ENCODE data around the gene ARSJ. TPM values are rescaled to one million over a fixed set of nuclear protein-coding genes. Genes with fewer than 3 reads are reported as not detected.

The ARSJ gene
- total RNA-seq = 28.5 and 31.9 TPM in 2 replicates

DNA sequence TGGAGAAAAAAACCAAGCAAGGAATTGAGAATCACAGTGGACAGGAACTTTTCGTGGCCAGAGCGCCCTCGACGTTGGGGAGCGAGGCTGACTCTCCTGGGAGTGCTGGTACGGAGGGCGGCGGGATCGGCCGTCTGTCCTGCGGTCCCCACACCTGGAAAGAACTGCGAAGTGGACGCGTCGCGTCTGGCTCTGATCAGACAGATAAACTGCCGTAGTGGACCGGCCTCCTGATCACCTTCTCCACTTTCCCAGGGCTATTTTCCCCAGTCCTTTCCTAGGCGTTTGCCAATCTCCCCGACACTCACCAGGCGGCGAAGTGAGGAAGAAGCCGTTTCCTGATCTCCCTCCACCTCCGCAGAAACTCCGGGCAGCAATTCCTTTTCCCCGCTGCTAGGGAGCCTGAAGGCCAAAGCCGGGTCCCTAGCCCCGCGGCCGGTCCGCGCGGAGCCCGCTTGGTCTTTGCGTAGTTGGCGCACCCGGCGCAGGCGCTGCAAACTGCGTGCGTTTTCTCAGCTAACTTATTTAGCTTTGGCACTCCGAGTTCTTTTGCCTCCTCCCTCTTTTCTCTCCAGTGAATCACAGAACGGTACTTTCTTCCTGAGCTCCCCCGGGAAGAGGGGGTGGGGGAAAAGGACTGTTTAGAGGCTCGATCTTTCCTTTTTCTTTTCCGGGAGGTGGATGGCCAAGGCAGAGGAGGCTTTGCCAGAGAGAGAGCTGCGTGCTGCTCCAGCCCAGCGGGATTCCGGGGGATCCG is at the start of gene ARSJ:
TSS of gene ARSJ (minus strand) at position 500 of the 757 bp plus-strand sequence. CDS start 813 bp downstream, outside the sequence.
- DNase-seq (ENCODE audit: low read depth) = no peak
- TF ChIP-seq, protein P1, sequence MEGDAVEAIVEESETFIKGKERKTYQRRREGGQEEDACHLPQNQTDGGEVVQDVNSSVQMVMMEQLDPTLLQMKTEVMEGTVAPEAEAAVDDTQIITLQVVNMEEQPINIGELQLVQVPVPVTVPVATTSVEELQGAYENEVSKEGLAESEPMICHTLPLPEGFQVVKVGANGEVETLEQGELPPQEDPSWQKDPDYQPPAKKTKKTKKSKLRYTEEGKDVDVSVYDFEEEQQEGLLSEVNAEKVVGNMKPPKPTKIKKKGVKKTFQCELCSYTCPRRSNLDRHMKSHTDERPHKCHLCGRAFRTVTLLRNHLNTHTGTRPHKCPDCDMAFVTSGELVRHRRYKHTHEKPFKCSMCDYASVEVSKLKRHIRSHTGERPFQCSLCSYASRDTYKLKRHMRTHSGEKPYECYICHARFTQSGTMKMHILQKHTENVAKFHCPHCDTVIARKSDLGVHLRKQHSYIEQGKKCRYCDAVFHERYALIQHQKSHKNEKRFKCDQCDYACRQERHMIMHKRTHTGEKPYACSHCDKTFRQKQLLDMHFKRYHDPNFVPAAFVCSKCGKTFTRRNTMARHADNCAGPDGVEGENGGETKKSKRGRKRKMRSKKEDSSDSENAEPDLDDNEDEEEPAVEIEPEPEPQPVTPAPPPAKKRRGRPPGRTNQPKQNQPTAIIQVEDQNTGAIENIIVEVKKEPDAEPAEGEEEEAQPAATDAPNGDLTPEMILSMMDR (conservative IDR thresholded peaks at IDR 0.05; ENCODE audit: low read depth, low read length) = peak; percentile 28
- H3K4me3 ChIP-seq (ENCODE audit: low read depth, low read length) = peak within 1 kb of the TSS; percentile 84

DNA sequence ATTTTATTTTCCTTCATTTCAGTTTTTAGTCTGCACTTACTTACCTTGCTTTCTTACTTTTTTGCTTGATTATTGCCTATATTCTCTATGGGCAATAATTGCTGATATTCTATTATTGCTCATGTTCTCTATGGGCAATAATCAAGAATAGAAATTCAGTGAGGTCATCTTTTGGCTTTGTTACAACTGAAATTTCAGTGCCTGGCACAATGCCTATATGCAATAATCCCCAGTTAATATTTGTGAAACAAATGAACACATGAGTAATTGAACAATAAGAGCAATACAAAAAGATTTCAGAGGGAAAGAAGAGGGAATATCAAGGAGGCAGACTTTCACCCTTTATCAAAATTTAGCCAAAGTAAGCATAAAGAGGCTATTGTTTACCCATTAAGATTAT is 48.6 kb upstream of the ARSJ start:
- TF ChIP-seq, protein P1 (conservative IDR thresholded peaks at IDR 0.05; ENCODE audit: low read depth, low read length) = no peak
- no peak overlapping the region for H3K4me3 ChIP-seq (ENCODE audit: low read depth, low read length)
- no peak for DNase-seq (ENCODE audit: low read depth)

DNA sequence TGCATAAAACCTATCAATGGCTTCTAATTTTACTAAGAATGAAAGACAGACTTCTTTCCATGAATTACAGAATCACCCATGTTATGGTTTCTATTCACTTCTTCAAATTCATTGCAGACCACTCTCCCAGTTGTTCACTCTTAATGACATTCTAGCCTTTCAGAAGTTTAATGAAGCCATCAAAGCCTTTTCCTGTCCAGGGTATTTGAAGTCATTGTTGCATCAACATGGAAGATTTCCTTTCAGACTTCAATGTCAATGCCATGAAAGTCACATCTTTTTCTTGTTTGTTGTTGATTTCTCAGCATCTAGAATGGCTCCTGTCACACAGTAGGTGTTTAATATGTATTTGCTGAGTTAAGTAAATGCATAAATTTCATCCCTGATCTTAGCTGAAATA is 48.1 kb upstream of the ARSJ start:
- TF ChIP-seq, protein P1 (conservative IDR thresholded peaks at IDR 0.05; ENCODE audit: low read depth, low read length) = no peak
- DNase-seq (ENCODE audit: low read depth) = no peak

DNA sequence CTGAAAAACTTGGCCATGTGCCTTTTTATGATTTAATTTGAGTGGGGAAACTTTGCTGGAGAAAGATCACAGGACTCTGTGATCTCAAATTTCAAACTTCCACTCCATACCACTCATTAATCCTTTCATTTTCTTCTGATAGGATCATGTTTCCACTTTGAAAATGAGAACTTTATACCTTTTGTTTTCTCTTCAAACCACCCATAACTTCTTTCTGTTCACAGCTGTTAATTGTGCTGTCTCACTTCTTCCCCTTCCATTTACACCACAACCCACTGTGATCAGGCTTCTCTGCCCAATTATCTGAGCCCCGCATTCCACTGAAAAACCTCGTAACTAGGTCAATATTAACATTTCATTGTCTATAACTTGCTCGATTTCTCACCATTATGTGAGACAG is 47.0 kb upstream of the ARSJ start:
- no peak for DNase-seq (ENCODE audit: low read depth)
- no peak overlapping the region for H3K4me3 ChIP-seq (ENCODE audit: low read depth, low read length)
- TF ChIP-seq, protein P1 (conservative IDR thresholded peaks at IDR 0.05; ENCODE audit: low read depth, low read length) = no peak

More for the DNA sequence above, 48.1 kb upstream of the ARSJ start:
- no peak overlapping the region for H3K4me3 ChIP-seq (ENCODE audit: low read depth, low read length)

DNA sequence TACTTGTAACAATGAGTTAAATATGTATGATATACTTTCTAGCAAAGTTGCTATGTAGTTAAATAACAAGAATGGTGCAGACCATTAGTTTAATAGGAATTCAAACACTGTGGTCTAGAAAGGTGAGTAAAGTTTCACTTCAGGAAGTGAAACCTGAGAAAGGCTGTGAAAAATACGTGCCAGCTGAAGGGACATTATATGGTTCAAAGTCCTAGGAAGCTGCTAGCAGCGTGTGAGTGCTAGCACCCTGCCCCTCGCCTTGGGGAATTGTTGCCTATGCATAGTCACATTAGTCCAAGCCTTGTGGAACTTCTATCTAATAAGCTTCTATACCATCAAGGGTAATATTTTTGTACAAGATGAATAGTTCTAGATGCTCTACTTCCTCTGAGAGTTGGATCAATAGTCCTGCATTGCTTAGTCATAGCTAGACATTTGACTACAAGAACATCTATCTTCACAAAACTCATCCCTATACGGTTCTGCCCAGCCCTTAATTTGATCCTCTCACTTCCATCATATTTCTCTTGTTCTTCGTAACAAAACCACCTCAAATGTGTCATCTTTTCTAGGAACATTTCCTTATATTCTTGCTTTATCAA is 45.8 kb upstream of the ARSJ start:
- no peak for DNase-seq (ENCODE audit: low read depth)
- TF ChIP-seq, protein P1 (conservative IDR thresholded peaks at IDR 0.05; ENCODE audit: low read depth, low read length) = no peak
- H3K4me3 ChIP-seq (ENCODE audit: low read depth, low read length) = no peak overlapping the region

DNA sequence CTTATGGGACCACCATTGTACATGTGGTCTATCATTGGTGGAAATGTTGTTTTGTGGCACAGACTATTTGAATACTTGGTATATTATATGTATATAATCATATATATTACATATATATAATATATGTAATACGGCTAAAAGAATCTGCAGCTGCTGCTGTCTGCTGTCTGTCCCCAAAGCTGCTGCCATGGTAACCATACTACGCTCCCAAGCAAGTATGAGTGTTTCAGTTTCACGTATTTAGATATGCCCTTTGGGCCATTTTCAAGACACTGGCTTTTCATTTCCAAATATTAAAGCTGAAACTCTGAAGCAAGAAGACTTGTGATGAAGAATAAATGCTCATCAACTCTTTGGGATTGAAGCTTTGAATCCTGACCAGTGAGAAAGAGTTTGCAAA is 42.0 kb upstream of the ARSJ start:
- TF ChIP-seq, protein P1 (conservative IDR thresholded peaks at IDR 0.05; ENCODE audit: low read depth, low read length) = no peak
- DNase-seq (ENCODE audit: low read depth) = no peak
- H3K4me3 ChIP-seq (ENCODE audit: low read depth, low read length) = no peak overlapping the region
